H1 (cell line): Measurements from ENCODE around the gene EPHA3. TPM values are rescaled to one million over a fixed set of nuclear protein-coding genes. Genes with fewer than 3 reads are reported as not detected.

ENCODE experiments used
- BCL11A ChIP-seq, 2 experiments: IDR thresholded peaks; one replicate each; pipeline ENCODE4 v1.6.1; 2011; ENCODE audit warnings: low read depth in 2 of 2, low read length in 2 of 2, mild to moderate bottlenecking in 2 of 2
- CHD7 ChIP-seq: fragments of 300-600 bp; sonication (generic); IDR thresholded peaks from 2 replicates; pipeline ENCODE4 v1.7.1; 2012; ENCODE audit warnings: low read length, moderate library complexity, mild to moderate bottlenecking, inconsistent platforms; ENCODE audit not compliant: insufficient replicate concordance
- EGR1 ChIP-seq: IDR thresholded peaks from 2 replicates; pipeline ENCODE4 v1.6.1; 2011; ENCODE audit warnings: low read depth, low read length, borderline replicate concordance
- HDAC6 ChIP-seq: IDR thresholded peaks from one replicate; pipeline ENCODE4 v1.7.1; 2012; ENCODE audit warnings: low read depth, mild to moderate bottlenecking, inconsistent platforms, low read length, moderate library complexity
- POLR2AphosphoS5 ChIP-seq: IDR thresholded peaks from 2 replicates; pipeline ENCODE4 v1.6.1; 2011; ENCODE audit warnings: low read depth, low read length
- RAD21 ChIP-seq, 2 experiments: IDR thresholded peaks in 1 of 2; conservative IDR thresholded peaks in 1 of 2; 2 replicates each; pipeline ENCODE4 v1.6.1; 2011; ENCODE audit warnings: low read depth in 2 of 2, low read length in 2 of 2, improper control_type of control experiment in 1 of 2, inconsistent platforms in 1 of 2, mild to moderate bottlenecking in 1 of 2, moderate library complexity in 1 of 2
- polyA plus RNA-seq, 7 experiments: library from polyadenylated mRNA; depleted of rRNA in 3 of 7; stranded (reverse) in 5 of 7; unstranded in 2 of 7; fragments of >200 nt in 5 of 7; fragments of 200-250 nt in 2 of 7; gene quantifications; 1 replicate in 5 of 7; 2 replicates in 1 of 7; 4 replicates in 1 of 7; pipeline versions ENCODE4 v1.2.1 to v1.2.3, GENCODE V29; 2011 to 2013; ENCODE audit warnings: missing spikeins in 2 of 7, mixed read lengths in 2 of 7
- total RNA-seq: library from RNA; stranded (reverse); fragmentation: NEBNext Ultra II Directional; extraction: Animal tissue kit (Norgen Biotek cat#: 25700); gene quantifications from 2 replicates; pipeline ENCODE4 v1.2.1, GENCODE V29; 2021

The EPHA3 gene
- total and polyA plus RNA-seq, 2 of the 8 experiments (the other 6 are each of a cell fraction or from before 2014, with no cell fraction given), result 0.09 to 0.22 TPM

- TF ChIP-seq CHD7 (no peak), BCL11A (IDR thresholded peaks at IDR 0.05; ENCODE audit: low read depth in 2 of 2, low read length in 2 of 2) (no peak), RAD21 (IDR thresholded peaks at IDR 0.05 in 1 of 2, conservative IDR thresholded peaks at IDR 0.05 in 1 of 2; ENCODE audit: low read depth in 2 of 2, low read length in 2 of 2) (no peak), POLR2AphosphoS5 (no peak), EGR1 (no peak), HDAC6 (no peak)
Measured at GRCh38 chr3:89358281-89358680, 250.9 kb downstream of the EPHA3 start (continued).
